ENCODE measurements around the gene IGFBP7. TPM values are rescaled to one million over a fixed set of nuclear protein-coding genes. Genes with fewer than 3 reads are reported as not detected.

IGFBP7 gene
- total and polyA plus RNA-seq, 8 donors = 49.4 to 324 (median 152) TPM

GRCh38 chr4:57100979-57101651 is 9.1 kb downstream of the IGFBP7 start:
- no peak for TF ChIP-seq CTCF (IDR thresholded peaks at IDR 0.05)
- Histone ChIP-seq H3K27me3 (no peaks in the 10 kb centered on the region), H3K4me3 (no peak overlapping the region), H3K9me3 (no peaks in the 10 kb centered on the region), H3K27ac (peak overlapping the region in 2 of 4 donors; percentile 44 to 60), H3K4me1 (peaks cover 0 to 9% (median 0%) of the 10 kb centered on the region in 3 donors), H3K36me3 (no peaks in the 10 kb centered on the region)
- intact Hi-C loops (cut with DNase I) = no loop called here
- 23 to 26% methylated on average over 4 of the region's 4 CpGs for WGBS, 2 donors
- DNase-seq (no peak), ATAC-seq (peak in 1 of 4 donors; percentile 26), FAIRE-seq (no peak)

GRCh38 chr4:57099363-57099762 is 10.8 kb downstream of the IGFBP7 start:
- peak overlapping the region in 1 of 4 donors; percentile 30 for H3K27ac ChIP-seq
- TF ChIP-seq CTCF (IDR thresholded peaks at IDR 0.05) = no peak
- H3K9me3 ChIP-seq = no peaks in the 10 kb centered on the region
- intact Hi-C loops (cut with DNase I) = no loop called here
- H3K36me3 ChIP-seq = no peaks in the 10 kb centered on the region
- no peak overlapping the region for H3K4me3 ChIP-seq
- peaks cover 0 to 9% (median 0%) of the 10 kb centered on the region in 3 donors for H3K4me1 ChIP-seq
- DNase-seq = no peak
- ATAC-seq = no peak
- no peaks in the 10 kb centered on the region for H3K27me3 ChIP-seq
- FAIRE-seq = no peak
- 79% methylated on average over 2 of the region's 2 CpGs for WGBS, 2 donors

- no peak overlapping the region for H3K4me3 ChIP-seq
- H3K4me1 ChIP-seq = peaks cover 0 to 9% (median 0%) of the 10 kb centered on the region in 3 donors
- DNase-seq (no peak), ATAC-seq (peak in 1 of 4 donors; percentile 25), FAIRE-seq (no peak)
- no peak overlapping the region for H3K27ac ChIP-seq
- no peaks in the 10 kb centered on the region for H3K9me3 ChIP-seq
- intact Hi-C loops (cut with DNase I) = no loop called here
- H3K27me3 ChIP-seq = no peaks in the 10 kb centered on the region
- TF ChIP-seq CTCF (IDR thresholded peaks at IDR 0.05) = no peak
- no peaks in the 10 kb centered on the region for H3K36me3 ChIP-seq
These were observed 11.2 kb downstream of the IGFBP7 start for GRCh38 chr4:57098941-57099340.

GRCh38 chr4:57098415-57098814 is 11.8 kb downstream of the IGFBP7 start:
- TF ChIP-seq CTCF (IDR thresholded peaks at IDR 0.05) = no peak
- no peak for ATAC-seq
- WGBS, 2 donors = 50 to 51% methylated on average over 5 of the region's 5 CpGs
- intact Hi-C loops (cut with DNase I) = no loop called here
- Histone ChIP-seq H3K4me1 (peaks cover 0 to 9% (median 0%) of the 10 kb centered on the region in 3 donors), H3K4me3 (no peak overlapping the region), H3K36me3 (no peaks in the 10 kb centered on the region), H3K9me3 (no peaks in the 10 kb centered on the region), H3K27me3 (no peaks in the 10 kb centered on the region), H3K27ac (peak overlapping the region in 1 of 4 donors; percentile 6)
- no peak for FAIRE-seq
- DNase-seq = no peak

- H3K4me3 ChIP-seq = no peak overlapping the region
- DNase-seq (no peak), FAIRE-seq (no peak), ATAC-seq (no peak)
- no peak overlapping the region for H3K27ac ChIP-seq
- H3K27me3 ChIP-seq = no peaks in the 10 kb centered on the region
- TF ChIP-seq CTCF (IDR thresholded peaks at IDR 0.05) = no peak
- WGBS, 2 donors = 80 to 90% methylated on average over 2 of the region's 2 CpGs
- no peaks in the 10 kb centered on the region for H3K36me3 ChIP-seq
- intact Hi-C loops (cut with DNase I) = no loop called here
- no peaks in the 10 kb centered on the region for H3K9me3 ChIP-seq
- peaks cover 0 to 9% (median 0%) of the 10 kb centered on the region in 3 donors for H3K4me1 ChIP-seq
These were observed 12.5 kb downstream of the IGFBP7 start for GRCh38 chr4:57097711-57098110.

All from pancreas (tissue), 10 donors.